Gastrocnemius medialis (tissue), 4 donors: Measurements from ENCODE around the gene PRDM7. TPM values are rescaled to one million over a fixed set of nuclear protein-coding genes. Genes with fewer than 3 reads are reported as not detected.

ENCODE experiments used
- ATAC-seq, 2 donors: fragments of 150-250 bp; one replicate each; pipeline ENCODE4 v1.9.1; 2016
- DNase-seq, 2 donors: peaks; one replicate each; pipeline ENCODE4 v3.0.0-alpha.2; 2019
- H3K27ac ChIP-seq, 4 donors: fragments of 200-600 bp; sonication (generic); 1 replicate in 1 of 4; 2 replicates in 3 of 4; pipeline ENCODE4 v1.5.1; 2016 to 2018; ENCODE audit warnings: mild to moderate bottlenecking in 2 of 4, moderate library complexity in 1 of 4
- H3K27me3 ChIP-seq, 3 donors: fragments of 200-600 bp; sonication (generic) in 2 of 3; 1 replicate in 1 of 3; 2 replicates in 2 of 3; pipeline versions ENCODE4 v1.5.1 to v1.6.0; 2016 to 2019; ENCODE audit warnings: mild to moderate bottlenecking in 1 of 3, moderate library complexity in 1 of 3
- H3K36me3 ChIP-seq, 2 donors: fragments of 200-600 bp; sonication (generic) in 1 of 2; one replicate each; pipeline ENCODE4 v1.5.1; 2017 to 2018
- H3K4me1 ChIP-seq, 2 donors: fragments of 200-600 bp; sonication (generic) in 1 of 2; one replicate each; pipeline ENCODE4 v1.5.1; 2016 to 2017; ENCODE audit warnings: mild to moderate bottlenecking in 2 of 2
- H3K4me3 ChIP-seq, 4 donors: fragments of 200-600 bp; sonication (generic) in 3 of 4; 1 replicate in 1 of 4; 2 replicates in 3 of 4; pipeline ENCODE4 v1.5.1; 2016 to 2019; ENCODE audit warnings: mild to moderate bottlenecking in 2 of 4
- H3K9me3 ChIP-seq, 3 donors: fragments of 200-600 bp; sonication (generic) in 2 of 3; 1 replicate in 1 of 3; 2 replicates in 2 of 3; pipeline ENCODE4 v1.5.1; 2016 to 2019
- CTCF ChIP-seq, 5 experiments: fragments of 450-650 bp in 3 of 5; fragments of 200-600 bp in 2 of 5; sonication (generic) in 2 of 5; IDR thresholded peaks in 4 of 5; conservative IDR thresholded peaks in 1 of 5; 1 replicate in 4 of 5; 2 replicates in 1 of 5; pipeline ENCODE4 v1.5.1; 2016 to 2019; ENCODE audit warnings: antibody characterized with exemption in 5 of 5, mild to moderate bottlenecking in 3 of 5, moderate library complexity in 3 of 5
- POLR2A ChIP-seq, 2 donors: fragments of 450-650 bp; IDR thresholded peaks; one replicate each; pipeline ENCODE4 v1.6.1; 2017; ENCODE audit warnings: antibody characterized with exemption in 2 of 2, mild to moderate bottlenecking in 2 of 2, moderate library complexity in 2 of 2
- in situ Hi-C, 4 donors: fragments of 200-750 bp; cut with MboI; loops; one replicate each; pipeline versions ENCODE4 v1.15.0 to v1.8.0; 2017; ENCODE audit warnings: low sequenced_read_pairs in 4 of 4
- intact Hi-C: fragments of 100-400 bp; cut with DNase I; formaldehyde crosslinking; loops from one replicate; pipeline ENCODE4 v1.15.1; 2023; ENCODE audit warnings: low total_unique reads
- total RNA-seq, 4 donors: library from RNA; depleted of rRNA; stranded (reverse); fragments of >200 nt; gene quantifications; one replicate each; pipeline versions ENCODE4 v1.1.0 to v1.2.3, GENCODE V29; 2016

PRDM7 gene
- total RNA-seq, 4 donors from 2014 or later = not detected

- ATAC-seq (peak; percentile 35 to 49), DNase-seq (no peak)
- in situ Hi-C loops = no loop called here
Observed at GRCh38 chr16:90018652-90019542, 58.2 kb downstream of the PRDM7 start, which contains the start of gene DBNDD1. Gene DBNDD1 (minus strand): TSS chr16:90019456. CDS start chr16:90019341, 115 bp downstream.

DNA sequence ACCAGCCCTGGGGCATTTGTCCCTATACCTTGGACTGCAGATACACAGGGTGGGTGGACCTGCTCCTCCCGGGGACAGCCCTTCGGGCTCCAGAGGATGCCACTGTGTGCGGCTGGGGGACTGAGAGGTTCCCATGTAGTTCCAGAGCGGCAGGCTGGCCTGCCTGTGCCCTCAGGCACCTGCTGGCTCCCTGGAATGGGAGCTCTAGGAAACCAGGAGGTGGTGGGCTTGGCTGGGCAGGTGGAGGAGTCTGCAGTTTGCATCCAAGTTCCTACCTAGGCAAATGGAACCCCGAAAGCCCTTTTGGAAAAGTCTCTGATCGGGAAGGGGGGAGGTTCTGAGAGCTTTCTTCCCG is 58.9 kb downstream of the PRDM7 start:
- intact Hi-C loops (loop anchor here (2.0 kb wide), 1 partner anchor 21 kb away; no protein-coding TSS in a partner anchor), in situ Hi-C loops (no loop called here)
- ATAC-seq = no peak
- no peak for TF ChIP-seq POLR2A (IDR thresholded peaks at IDR 0.05)
- no peak for TF ChIP-seq CTCF (IDR thresholded peaks at IDR 0.05 in 4 of 5, conservative IDR thresholded peaks at IDR 0.05 in 1 of 5)
- H3K27me3 ChIP-seq = no peaks in the 10 kb centered on the region
- peaks cover 30 to 45% of the 10 kb centered on the region in 2 donors for H3K4me1 ChIP-seq
- H3K4me3 ChIP-seq = peak overlapping the region; percentile 64 to 84 (median 76)
- no peaks in the 10 kb centered on the region for H3K9me3 ChIP-seq
- no peaks in the 10 kb centered on the region for H3K36me3 ChIP-seq
- no peak for DNase-seq
- peak overlapping the region; percentile 75 to 90 (median 84) for H3K27ac ChIP-seq

More at GRCh38 chr16:90018652-90019542, 58.2 kb downstream of the PRDM7 start, which contains the start of gene DBNDD1:
- intact Hi-C loops = loop anchor here (2.0 kb wide), 1 partner anchor 22 kb away; no protein-coding TSS in a partner anchor
- H3K36me3 ChIP-seq = no peaks in the 10 kb centered on the region
- no peaks in the 10 kb centered on the region for H3K27me3 ChIP-seq
- peak within 1 kb of the TSS; percentile 64 to 84 (median 76) for H3K4me3 ChIP-seq
- H3K27ac ChIP-seq = peak within 1 kb of the TSS; percentile 87 to 92 (median 90)
- H3K4me1 ChIP-seq = peaks cover 30 to 46% of the 10 kb centered on the region in 2 donors
- no peaks in the 10 kb centered on the region for H3K9me3 ChIP-seq
- TF ChIP-seq CTCF (IDR thresholded peaks at IDR 0.05 in 4 of 5, conservative IDR thresholded peaks at IDR 0.05 in 1 of 5) (no peak), POLR2A (IDR thresholded peaks at IDR 0.05) (no peak)

GRCh38 chr16:90016339-90016950 is 60.7 kb downstream of the PRDM7 start:
- Histone ChIP-seq H3K4me1 (peaks cover 26 to 36% of the 10 kb centered on the region in 2 donors), H3K9me3 (no peaks in the 10 kb centered on the region), H3K4me3 (no peak overlapping the region), H3K27ac (peak overlapping the region in 2 of 4 donors; percentile 22 to 37), H3K27me3 (no peaks in the 10 kb centered on the region), H3K36me3 (no peaks in the 10 kb centered on the region)
- DNase-seq (no peak), ATAC-seq (no peak)
- in situ Hi-C loops = no loop called here
- intact Hi-C loops = no loop called here
- TF ChIP-seq CTCF (IDR thresholded peaks at IDR 0.05 in 4 of 5, conservative IDR thresholded peaks at IDR 0.05 in 1 of 5) = no peak
- no peak for TF ChIP-seq POLR2A (IDR thresholded peaks at IDR 0.05)

GRCh38 chr16:90015586-90016338 is 61.4 kb downstream of the PRDM7 start:
- TF ChIP-seq POLR2A (IDR thresholded peaks at IDR 0.05) (no peak), CTCF (IDR thresholded peaks at IDR 0.05 in 4 of 5, conservative IDR thresholded peaks at IDR 0.05 in 1 of 5) (no peak)
- in situ Hi-C loops (no loop called here), intact Hi-C loops (no loop called here)
- peaks cover 26 to 36% of the 10 kb centered on the region in 2 donors for H3K4me1 ChIP-seq
- H3K9me3 ChIP-seq = no peaks in the 10 kb centered on the region
- H3K36me3 ChIP-seq = no peaks in the 10 kb centered on the region
- H3K27me3 ChIP-seq = no peaks in the 10 kb centered on the region
- DNase-seq = no peak
- no peak for ATAC-seq
- peak overlapping the region in 2 of 4 donors; percentile 18 to 22 for H3K27ac ChIP-seq
- no peak overlapping the region for H3K4me3 ChIP-seq
